Neutrophil (primary cell): ENCODE data around the gene FAM124A.

Experiments
- H3K27ac ChIP-seq: fragments of 200-600 bp; sonication (generic); 2 replicates; pipeline ENCODE4 v1.5.1; 2016; ENCODE audit warnings: mild to moderate bottlenecking, moderate library complexity
- H3K27me3 ChIP-seq: fragments of 200-600 bp; sonication (generic); 2 replicates; pipeline ENCODE4 v1.6.0; 2016; ENCODE audit warnings: mild to moderate bottlenecking
- H3K36me3 ChIP-seq: fragments of 200-600 bp; sonication (generic); 2 replicates; pipeline ENCODE4 v1.5.1; 2017
- H3K4me1 ChIP-seq, 2 experiments: fragments of 200-600 bp in 1 of 2; sonication (generic) in 1 of 2; 1 replicate in 1 of 2; 2 replicates in 1 of 2; pipeline versions ENCODE4 v1.5.1 to v1.6.1; 2013 to 2016; ENCODE audit warnings: low read depth in 1 of 2, low read length in 1 of 2, mild to moderate bottlenecking in 1 of 2, moderate library complexity in 1 of 2; ENCODE audit not compliant: control insufficient read depth in 1 of 2, insufficient read depth in 1 of 2
- H3K4me3 ChIP-seq, 2 experiments: fragments of 200-600 bp in 1 of 2; sonication (generic) in 1 of 2; 1 replicate in 1 of 2; 2 replicates in 1 of 2; pipeline ENCODE4 v1.5.1; 2013 to 2016; ENCODE audit warnings: low read depth in 1 of 2, low read length in 1 of 2, mild to moderate bottlenecking in 1 of 2, moderate library complexity in 1 of 2
- H3K9me3 ChIP-seq: fragments of 200-600 bp; sonication (generic); 2 replicates; pipeline ENCODE4 v1.5.1; 2016
- CTCF ChIP-seq: fragments of 200-600 bp; sonication (generic); IDR thresholded peaks from 2 replicates; pipeline ENCODE4 v1.5.1; 2016; ENCODE audit warnings: antibody characterized with exemption

The FAM124A gene

GRCh38 chr13:51232328-51232727 is 10.1 kb downstream of the FAM124A start:
- no peak overlapping the region for H3K27ac ChIP-seq
- no peaks in the 10 kb centered on the region for H3K36me3 ChIP-seq
- peaks cover 39% of the 10 kb centered on the region for H3K27me3 ChIP-seq
- H3K4me1 ChIP-seq = no peaks in the 10 kb centered on the region
- no peaks in the 10 kb centered on the region for H3K9me3 ChIP-seq
- H3K4me3 ChIP-seq = no peak overlapping the region
- no peak for TF ChIP-seq CTCF

DNA sequence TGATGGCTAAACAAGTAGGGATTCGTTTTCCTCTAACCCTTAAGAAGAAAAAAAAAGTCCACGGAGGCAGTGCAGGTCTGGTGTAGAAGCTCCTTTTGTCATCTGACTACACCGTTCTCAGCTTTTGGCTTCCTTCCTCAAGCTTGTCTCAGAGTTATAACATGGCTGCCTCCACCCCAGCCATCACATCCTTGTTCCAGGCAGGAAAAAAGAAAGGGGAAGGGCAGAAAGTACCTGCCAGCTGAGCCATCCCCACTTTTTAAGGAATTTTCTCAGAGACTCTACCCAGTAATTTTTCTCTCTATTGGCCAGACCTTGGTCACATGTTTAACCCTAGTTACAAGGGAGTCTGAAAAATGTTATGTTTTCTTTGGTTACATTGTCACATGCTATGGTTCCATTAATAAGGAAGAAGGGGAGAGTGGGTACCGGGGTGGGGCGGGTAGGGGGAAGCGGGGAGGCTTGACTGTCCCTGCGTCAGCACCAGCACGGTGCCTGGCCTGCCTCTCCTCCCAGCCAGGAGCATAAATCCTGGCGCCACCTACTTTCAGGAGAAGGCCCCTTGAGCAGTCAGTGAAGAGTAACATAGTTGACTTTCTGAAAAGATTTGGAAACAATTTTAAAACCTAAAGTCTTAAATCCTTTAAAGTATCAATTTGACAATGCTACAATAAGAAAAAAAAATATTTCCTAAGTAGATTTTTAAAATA is 11.1 kb downstream of the FAM124A start:
- no peak for TF ChIP-seq CTCF

DNA sequence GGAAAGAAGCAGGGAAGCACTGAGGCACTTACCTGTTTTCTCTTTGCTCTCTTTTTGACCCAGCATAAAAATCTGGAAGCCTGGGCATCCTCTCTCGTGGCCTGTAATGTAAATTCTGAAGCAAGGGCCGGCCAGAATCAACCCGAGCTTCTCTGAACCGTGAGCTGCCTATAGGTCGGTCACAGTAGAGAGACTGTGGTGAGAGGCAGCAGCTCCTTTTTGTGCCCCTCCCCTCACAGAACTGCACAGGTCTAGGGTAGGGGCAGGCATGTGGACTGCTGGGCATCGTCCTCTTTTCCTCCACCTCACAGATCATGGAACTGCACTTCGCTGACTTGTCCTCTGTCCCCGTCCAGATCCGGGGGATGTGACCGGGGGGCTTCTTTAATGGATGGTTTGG is 12.5 kb downstream of the FAM124A start:
- no peaks in the 10 kb centered on the region for H3K9me3 ChIP-seq
- no peaks in the 10 kb centered on the region for H3K36me3 ChIP-seq
- no peaks in the 10 kb centered on the region for H3K4me1 ChIP-seq
- no peak overlapping the region for H3K27ac ChIP-seq
- H3K4me3 ChIP-seq = no peak overlapping the region
- H3K27me3 ChIP-seq = peaks cover 28% of the 10 kb centered on the region
- TF ChIP-seq CTCF = no peak

More for the DNA sequence above, 11.1 kb downstream of the FAM124A start:
- H3K27ac ChIP-seq = no peak overlapping the region
- peaks cover 39% of the 10 kb centered on the region for H3K27me3 ChIP-seq
- no peaks in the 10 kb centered on the region for H3K36me3 ChIP-seq
- H3K4me3 ChIP-seq = no peak overlapping the region
- H3K9me3 ChIP-seq = no peaks in the 10 kb centered on the region
- H3K4me1 ChIP-seq = no peaks in the 10 kb centered on the region

GRCh38 chr13:51235186-51235585 is 13.0 kb downstream of the FAM124A start:
- H3K36me3 ChIP-seq = no peaks in the 10 kb centered on the region
- no peaks in the 10 kb centered on the region for H3K9me3 ChIP-seq
- no peak for TF ChIP-seq CTCF
- peaks cover 23% of the 10 kb centered on the region for H3K27me3 ChIP-seq
- no peak overlapping the region for H3K4me3 ChIP-seq
- no peaks in the 10 kb centered on the region for H3K4me1 ChIP-seq
- no peak overlapping the region for H3K27ac ChIP-seq

GRCh38 chr13:51235756-51236490 is 13.7 kb downstream of the FAM124A start:
- no peaks in the 10 kb centered on the region for H3K4me1 ChIP-seq
- no peaks in the 10 kb centered on the region for H3K9me3 ChIP-seq
- no peak overlapping the region for H3K27ac ChIP-seq
- H3K4me3 ChIP-seq = no peak overlapping the region
- no peaks in the 10 kb centered on the region for H3K36me3 ChIP-seq
- no peak for TF ChIP-seq CTCF
- peaks cover 16% of the 10 kb centered on the region for H3K27me3 ChIP-seq
